ENCODE results near the gene NCOA1.

The NCOA1 gene

GRCh38 chr2:24743924-24744323 lies 252.9 kb downstream of the NCOA1 start:
- DNase-seq (ENCODE audit: low spot score): no peak

GRCh38 chr2:24744356-24744755 lies 253.3 kb downstream of the NCOA1 start:
- DNase-seq (ENCODE audit: low spot score): no peak

- DNase-seq (ENCODE audit: low spot score): no peak
Observed at GRCh38 chr2:24745825-24746224, 254.8 kb downstream of the NCOA1 start.

- DNase-seq (ENCODE audit: low spot score): no peak
Observed at GRCh38 chr2:24747299-24747698, 256.2 kb downstream of the NCOA1 start.

- DNase-seq (ENCODE audit: low spot score): no peak
Observed at GRCh38 chr2:24749069-24749691, 258.1 kb downstream of the NCOA1 start.

- DNase-seq (ENCODE audit: low spot score): no peak
Observed at GRCh38 chr2:24754985-24755705, 264.1 kb downstream of the NCOA1 start.

GRCh38 chr2:24756789-24757188 lies 265.7 kb downstream of the NCOA1 start:
- no peak for DNase-seq (ENCODE audit: low spot score)

- DNase-seq (ENCODE audit: low spot score): no peak
Observed at GRCh38 chr2:24761866-24762265, 270.8 kb downstream of the NCOA1 start.

- no peak for DNase-seq (ENCODE audit: low spot score)
Observed at GRCh38 chr2:24762518-24762917, 271.5 kb downstream of the NCOA1 start.

GRCh38 chr2:24763843-24764242 lies 272.8 kb downstream of the NCOA1 start:
- no peak for DNase-seq (ENCODE audit: low spot score)

- DNase-seq (ENCODE audit: low spot score): no peak
Observed at GRCh38 chr2:24766609-24767008, 275.6 kb downstream of the NCOA1 start.

- no peak for DNase-seq (ENCODE audit: low spot score)
Observed at GRCh38 chr2:24768013-24768412, 277.0 kb downstream of the NCOA1 start.

GRCh38 chr2:24768601-24769000 lies 277.5 kb downstream of the NCOA1 start:
- no peak for DNase-seq (ENCODE audit: low spot score)

- no peak for DNase-seq (ENCODE audit: low spot score)
Observed at GRCh38 chr2:24771061-24771460, 280.0 kb downstream of the NCOA1 start.

GRCh38 chr2:24771764-24772586 lies 280.9 kb downstream of the NCOA1 start:
- DNase-seq (ENCODE audit: low spot score): peak; percentile 45

- DNase-seq (ENCODE audit: low spot score): no peak
Observed at GRCh38 chr2:24774373-24774772, 283.3 kb downstream of the NCOA1 start.

- DNase-seq (ENCODE audit: low spot score): peak; percentile 20
Observed at GRCh38 chr2:24779116-24779515, 288.1 kb downstream of the NCOA1 start.

- no peak for DNase-seq (ENCODE audit: low spot score)
Observed at GRCh38 chr2:24783641-24784040, 292.6 kb downstream of the NCOA1 start.

GRCh38 chr2:24785671-24786321 lies 294.7 kb downstream of the NCOA1 start:
- DNase-seq (ENCODE audit: low spot score): no peak

- no peak for DNase-seq (ENCODE audit: low spot score)
Observed at GRCh38 chr2:24787532-24787931, 296.5 kb downstream of the NCOA1 start.

GRCh38 chr2:24788816-24789215 lies 297.8 kb downstream of the NCOA1 start:
- DNase-seq (ENCODE audit: low spot score): no peak

GRCh38 chr2:24791452-24791851 lies 300.4 kb downstream of the NCOA1 start:
- no peak for DNase-seq (ENCODE audit: low spot score)

GRCh38 chr2:24792542-24792873 lies 301.5 kb downstream of the NCOA1 start:
- no peak for DNase-seq (ENCODE audit: low spot score)

Data from LoVo (cell line).